H1 (cell line): ENCODE measurements around the gene MALT1. TPM values are rescaled to one million over a fixed set of nuclear protein-coding genes. Genes with fewer than 3 reads are reported as not detected.
A peak's percentile ranks its signal among the peaks of the same experiment; 100 is the strongest.

Source experiments
- CTCF ChIA-PET: fragments of 300-600 bp; sonication (Branson Sonifier 250); formaldehyde crosslinking; loops from one replicate; lab custom pipeline; 2021; ENCODE audit not compliant: partially characterized antibody; lab: Charles Lee
- POLR2A ChIA-PET: fragments of 300-600 bp; sonication (Branson Sonifier 250); formaldehyde crosslinking; loops from one replicate; lab custom pipeline; 2021; ENCODE audit warnings: inconsistent platforms; ENCODE audit not compliant: partially characterized antibody; lab: Charles Lee
- DNase-seq, 2 experiments: peaks; one replicate each; pipeline versions ENCODE4 v3.0.0 to v3.0.0-alpha.2; 2010 to 2022; ENCODE audit warnings: low spot score in 2 of 2, low read depth in 1 of 2, mixed read lengths in 1 of 2
- FAIRE-seq: peaks from 2 replicates; lab custom pipeline; 2011; peaks lifted over from hg19 to GRCh38; lab: Jason Lieb, UNC
- H2AFZ ChIP-seq: 2 replicates; pipeline ENCODE4 v1.8.1; 2012; ENCODE audit warnings: low read length, inconsistent platforms
- H2AK5ac ChIP-seq: 2 replicates; pipeline ENCODE4 v1.6.1; 2013; ENCODE audit warnings: low read depth, low read length
- H2BK120ac ChIP-seq: replicated peaks from 2 replicates; pipeline ENCODE3; 2013; ENCODE audit warnings: low read depth, low read length, inconsistent platforms
- H2BK12ac ChIP-seq: 2 replicates; pipeline ENCODE4 v1.6.1; 2013; ENCODE audit warnings: low read depth, low read length
- H2BK15ac ChIP-seq: 2 replicates; pipeline ENCODE4 v1.6.1; 2013; ENCODE audit warnings: low read length
- H2BK20ac ChIP-seq: 2 replicates; pipeline ENCODE4 v1.6.1; 2013; ENCODE audit warnings: low read length
- H2BK5ac ChIP-seq: 2 replicates; pipeline ENCODE4 v1.6.1; 2013; ENCODE audit warnings: low read depth, low read length
- H3K14ac ChIP-seq: 2 replicates; pipeline ENCODE4 v1.6.1; 2013; ENCODE audit warnings: inconsistent platforms; ENCODE audit not compliant: insufficient read length
- H3K18ac ChIP-seq: 2 replicates; pipeline ENCODE4 v1.6.1; 2013; ENCODE audit warnings: low read length; ENCODE audit errors: extremely low read depth
- H3K23ac ChIP-seq: 2 replicates; pipeline ENCODE4 v1.6.1; 2013; ENCODE audit warnings: inconsistent platforms; ENCODE audit not compliant: insufficient read length
- H3K23me2 ChIP-seq: 2 replicates; pipeline ENCODE4 v1.6.1; 2013; ENCODE audit warnings: low read depth, low read length
- H3K27ac ChIP-seq: 2 replicates; pipeline ENCODE4 v1.6.1; 2011; ENCODE audit warnings: low read depth, low read length, inconsistent platforms
- H3K27me3 ChIP-seq, 4 experiments: replicated peaks in 1 of 4; 1 replicate in 1 of 4; 2 replicates in 3 of 4; pipeline versions ENCODE4 v1.6.1 to v1.8.1; 2011 to 2013; ENCODE audit warnings: low read length in 3 of 4, mild to moderate bottlenecking in 3 of 4, inconsistent platforms in 2 of 4, mixed read lengths in 2 of 4, moderate library complexity in 1 of 4; ENCODE audit not compliant: control insufficient read depth in 3 of 4, insufficient read depth in 3 of 4; ENCODE audit errors: extremely low read depth in 1 of 4
- H3K36me3 ChIP-seq, 4 experiments: 2 replicates each; pipeline versions ENCODE4 v1.6.1 to v1.8.1; 2011 to 2013; ENCODE audit warnings: mild to moderate bottlenecking in 4 of 4, low read length in 3 of 4, moderate library complexity in 2 of 4, control low read depth in 1 of 4, inconsistent platforms in 1 of 4; ENCODE audit not compliant: insufficient read depth in 4 of 4, control insufficient read depth in 2 of 4
- H3K4ac ChIP-seq: replicated peaks from 2 replicates; pipeline ENCODE3; 2013; ENCODE audit warnings: low read length, low read depth, mixed read lengths, inconsistent platforms; ENCODE audit not compliant: insufficient read length
- H3K4me1 ChIP-seq, 4 experiments: replicated peaks in 1 of 4; 1 replicate in 1 of 4; 2 replicates in 3 of 4; pipeline versions ENCODE4 v1.6.1 to v1.8.1; 2011 to 2013; ENCODE audit warnings: low read length in 3 of 4, inconsistent platforms in 2 of 4, mixed read lengths in 1 of 4; ENCODE audit not compliant: insufficient read depth in 4 of 4, control insufficient read depth in 3 of 4
- H3K4me2 ChIP-seq, 2 experiments: 2 replicates each; pipeline versions ENCODE4 v1.6.1 to v1.8.1; 2011 to 2013; ENCODE audit warnings: low read depth in 2 of 2, low read length in 2 of 2, control low read depth in 1 of 2, inconsistent platforms in 1 of 2, mild to moderate bottlenecking in 1 of 2; ENCODE audit not compliant: insufficient read depth in 1 of 2
- H3K4me3 ChIP-seq, 4 experiments: fragments of 200-600, 300-600 bp in 1 of 4; sonication (generic), shearing (Covaris generic), sonication (Bioruptor Twin) in 1 of 4; 2 replicates each; pipeline versions ENCODE4 v1.5.1 to v1.8.1; 2011 to 2016; ENCODE audit warnings: low read length in 4 of 4, low read depth in 3 of 4, control low read depth in 2 of 4, inconsistent platforms in 2 of 4, mild to moderate bottlenecking in 2 of 4, mixed read lengths in 1 of 4, moderate library complexity in 1 of 4; ENCODE audit not compliant: insufficient read depth in 2 of 4; ENCODE audit errors: extremely low read depth in 1 of 4
- H3K56ac ChIP-seq: replicated peaks from 2 replicates; pipeline ENCODE3; 2013; ENCODE audit warnings: low read depth, mild to moderate bottlenecking, mixed read lengths, low read length, inconsistent platforms; ENCODE audit not compliant: insufficient read length
- H3K79me1 ChIP-seq: 2 replicates; pipeline ENCODE4 v1.6.1; 2013; ENCODE audit warnings: low read depth, low read length, control low read depth
- H3K79me2 ChIP-seq, 2 experiments: 2 replicates each; pipeline versions ENCODE4 v1.6.1 to v1.8.1; 2012 to 2013; ENCODE audit warnings: low read length in 2 of 2, mild to moderate bottlenecking in 2 of 2, inconsistent platforms in 1 of 2; ENCODE audit not compliant: insufficient read depth in 2 of 2, control insufficient read depth in 1 of 2
- H3K9ac ChIP-seq, 4 experiments: replicated peaks in 1 of 4; 1 replicate in 1 of 4; 2 replicates in 3 of 4; pipeline versions ENCODE4 v1.6.1 to v1.8.1; 2011 to 2013; ENCODE audit warnings: low read depth in 3 of 4, low read length in 3 of 4, control low read depth in 2 of 4, mild to moderate bottlenecking in 2 of 4, moderate library complexity in 2 of 4, inconsistent platforms in 1 of 4; ENCODE audit errors: extremely low read depth in 1 of 4
- H3K9me3 ChIP-seq, 2 experiments: 2 replicates each; pipeline versions ENCODE4 v1.6.1 to v1.8.1; 2012 to 2013; ENCODE audit warnings: mild to moderate bottlenecking in 2 of 2, moderate library complexity in 2 of 2, control low read depth in 1 of 2, inconsistent platforms in 1 of 2, low read depth in 1 of 2, low read length in 1 of 2, mixed read lengths in 1 of 2; ENCODE audit not compliant: insufficient read depth in 2 of 2
- H4K20me1 ChIP-seq, 2 experiments: replicated peaks in 1 of 2; 2 replicates each; pipeline versions ENCODE3 to v1.8.1; 2011 to 2013; ENCODE audit warnings: inconsistent platforms in 2 of 2, low read length in 2 of 2, mild to moderate bottlenecking in 1 of 2; ENCODE audit not compliant: insufficient read depth in 2 of 2, control insufficient read depth in 1 of 2
- H4K5ac ChIP-seq: 2 replicates; pipeline ENCODE4 v1.6.1; 2013; ENCODE audit warnings: low read length, low read depth, mixed read lengths, inconsistent platforms; ENCODE audit not compliant: insufficient read length
- H4K8ac ChIP-seq: 2 replicates; pipeline ENCODE4 v1.8.0; 2013; ENCODE audit warnings: mild to moderate bottlenecking, moderate library complexity, low read length, inconsistent platforms; ENCODE audit not compliant: insufficient read depth; ENCODE audit errors: extremely low read depth
- H4K91ac ChIP-seq: replicated peaks from 2 replicates; pipeline ENCODE3; 2013; ENCODE audit warnings: low read length, mixed read lengths, inconsistent platforms; ENCODE audit not compliant: insufficient read length
- KDM1A ChIP-seq: fragments of 200-600, 300-600 bp; sonication (generic); IDR thresholded peaks from 2 replicates; pipeline ENCODE4 v1.7.1; 2016; ENCODE audit warnings: mild to moderate bottlenecking, low read length, borderline replicate concordance
- TBP ChIP-seq: IDR thresholded peaks from 2 replicates; pipeline ENCODE4 v1.6.1; 2011; ENCODE audit warnings: low read depth, low read length, improper control_type of control experiment
- WGBS, 2 experiments: shearing (Covaris generic) in 1 of 2; methylation state at CpG; one replicate each; pipeline versions ENCODE4 v1.1.6 to v1.1.7; 2013 to 2015; ENCODE audit warnings: low lambda C conversion rate in 2 of 2, mixed read lengths in 2 of 2, inconsistent platforms in 1 of 2, low coverage in 1 of 2, missing lambda C conversion rate in 1 of 2; ENCODE audit not compliant: insufficient replicate concordance in 2 of 2, insufficient coverage in 1 of 2, insufficient read length in 1 of 2; ENCODE audit errors: extremely low coverage in 1 of 2, missing lambda C conversion rate in 1 of 2; 5-methylcytosine and 5-hydroxymethylcytosine counted together
- polyA plus RNA-seq, 7 experiments: library from polyadenylated mRNA; depleted of rRNA in 3 of 7; stranded (reverse) in 5 of 7; unstranded in 2 of 7; fragments of >200 nt in 5 of 7; fragments of 200-250 nt in 2 of 7; gene quantifications; 1 replicate in 5 of 7; 2 replicates in 1 of 7; 4 replicates in 1 of 7; pipeline versions ENCODE4 v1.2.1 to v1.2.3, GENCODE V29; 2011 to 2013; ENCODE audit warnings: missing spikeins in 2 of 7, mixed read lengths in 2 of 7
- total RNA-seq: library from RNA; stranded (reverse); fragmentation: NEBNext Ultra II Directional; extraction: Animal tissue kit (Norgen Biotek cat#: 25700); gene quantifications from 2 replicates; pipeline ENCODE4 v1.2.1, GENCODE V29; 2021

The MALT1 gene
- total and polyA plus RNA-seq, 2 of the 8 experiments (the other 6 are each of a cell fraction or from before 2014, with no cell fraction given), result 10.7 to 25.9 TPM

- no peak overlapping the region for H3K18ac ChIP-seq
- ChIA-PET POLR2A (interaction anchor here (1.1 to 1.5 kb wide), 3 partner anchors 8 to 34 kb away, joined by 3 to 4 read pairs (median 4); partner anchors contain the start of gene ALPK2), CTCF (interaction anchor here (1.1 kb wide), 1 partner anchor 20 kb away, joined by 3 read pairs; no protein-coding TSS in a partner anchor)
- no peak for FAIRE-seq
- H2BK120ac ChIP-seq, result no peak overlapping the region
- H4K5ac ChIP-seq, result no peak overlapping the region
- H3K14ac ChIP-seq, result no peak overlapping the region
- H4K20me1 ChIP-seq, result no peaks in the 10 kb centered on the region
- H3K9ac ChIP-seq, result no peak overlapping the region
- H3K23me2 ChIP-seq, result no peaks in the 10 kb centered on the region; the same call in 1 of the 2 replicates
- no peaks in the 10 kb centered on the region for H3K36me3 ChIP-seq
- H2BK5ac ChIP-seq, result no peak overlapping the region
- no peaks in the 10 kb centered on the region for H3K79me2 ChIP-seq
- TF ChIP-seq TBP (no peak), KDM1A (peak; percentile 63; the same call in 1 of the 2 replicates)
- H3K4ac ChIP-seq, result no peak overlapping the region
- no peak overlapping the region for H4K91ac ChIP-seq
- H3K4me2 ChIP-seq, result no peak overlapping the region; a peak in 1 of 4 replicates
- no peak overlapping the region for H3K27ac ChIP-seq
- H4K8ac ChIP-seq, result no peak overlapping the region
- H3K56ac ChIP-seq, result no peak overlapping the region
- H2BK12ac ChIP-seq, result no peak overlapping the region
- no peak overlapping the region for H2AFZ ChIP-seq
- no peak overlapping the region for H3K4me3 ChIP-seq
- H3K4me1 ChIP-seq, result peaks cover 9 to 17% (median 12%) of the 10 kb centered on the region in 4 experiments; a peak in 6 of 7 replicates
- H2BK20ac ChIP-seq, result no peak overlapping the region
- no peaks in the 10 kb centered on the region for H3K9me3 ChIP-seq
- H2AK5ac ChIP-seq, result no peak overlapping the region
- no peak overlapping the region for H2BK15ac ChIP-seq
- DNase-seq, result no peak
- no peaks in the 10 kb centered on the region for H3K79me1 ChIP-seq
- no peak overlapping the region for H3K23ac ChIP-seq
- peaks cover 0 to 1% (median 0%) of the 10 kb centered on the region in 4 experiments; a peak in 2 of 7 replicates for H3K27me3 ChIP-seq
- 80% methylated on average over 2 of the region's 2 CpGs; no CpG with 5 or more reads in 1 of the 2 experiments for WGBS, 2 experiments
These were observed 32.0 kb upstream of the MALT1 start for GRCh38 chr18:58639237-58639636.
